DMS114 treated with DMSO at 0.1 percent for 48 hours (cell line): ENCODE results near the gene SP1.
"Not testable (repeated sequence)": the region's sequence is repeated elsewhere in the genome, so short reads cannot be mapped to it uniquely, and the experiment has no call there.

Experiments used
- DNase-seq: peaks from one replicate; lab custom pipeline; 2025; ENCODE audit not compliant: unreplicated experiment; lab: John Stamatoyannopoulos, UW

The SP1 gene

DNA sequence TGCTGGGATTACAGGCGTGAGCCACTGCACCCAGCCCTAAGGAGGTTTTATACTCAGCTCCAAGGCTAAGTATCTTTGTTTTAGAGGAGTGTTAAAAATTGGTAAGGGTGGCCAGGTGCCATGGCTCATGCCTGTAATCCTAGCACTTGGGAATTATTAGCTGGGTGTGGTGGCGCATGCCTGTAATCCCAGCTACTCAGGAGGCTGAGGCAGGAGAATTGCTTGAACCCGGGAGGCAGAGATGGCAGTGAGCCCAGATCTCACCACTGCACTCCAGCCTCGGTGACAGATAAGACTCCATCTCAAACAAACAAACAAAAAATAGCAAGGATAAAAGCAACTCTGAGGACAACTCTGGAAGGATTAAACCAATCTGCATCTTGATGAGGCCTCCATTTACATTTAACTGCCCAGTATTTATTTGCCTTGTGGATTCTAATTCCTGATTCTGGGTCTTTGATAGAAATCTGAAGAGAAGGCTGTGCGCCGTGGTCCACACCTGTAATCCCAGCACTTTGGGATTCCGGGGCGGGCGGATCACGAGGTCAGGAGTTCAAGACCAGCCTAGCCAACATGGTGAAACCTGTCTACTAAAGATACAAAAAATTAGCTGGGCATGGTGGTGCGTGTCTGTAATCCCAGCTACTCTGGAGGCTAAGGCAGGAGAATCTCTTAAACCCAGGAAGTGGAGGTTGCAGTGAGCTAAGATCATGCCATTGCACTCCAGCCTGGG is 64.8 kb downstream of the SP1 start:
- DNase-seq, result not testable (repeated sequence)

DNA sequence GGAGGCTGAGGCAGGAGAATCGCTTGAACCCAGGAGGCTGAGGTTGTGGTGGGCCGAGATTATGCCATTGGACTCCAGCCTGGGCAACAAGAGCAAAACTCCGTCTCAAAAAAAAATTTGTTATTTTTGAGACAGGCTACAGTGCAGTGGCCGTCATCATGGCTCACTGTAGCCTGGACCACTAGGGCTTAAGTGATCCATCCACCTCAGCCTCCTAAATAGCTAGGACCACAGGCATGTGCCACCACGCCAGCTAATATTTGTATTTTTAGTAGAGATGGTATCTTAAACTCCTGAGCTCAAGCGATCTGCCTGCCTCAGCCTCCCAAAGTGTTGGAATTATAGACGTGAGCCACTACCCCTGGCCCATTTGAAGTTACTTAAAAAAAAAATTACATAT is 71.0 kb downstream of the SP1 start:
- DNase-seq, result no peak

DNA sequence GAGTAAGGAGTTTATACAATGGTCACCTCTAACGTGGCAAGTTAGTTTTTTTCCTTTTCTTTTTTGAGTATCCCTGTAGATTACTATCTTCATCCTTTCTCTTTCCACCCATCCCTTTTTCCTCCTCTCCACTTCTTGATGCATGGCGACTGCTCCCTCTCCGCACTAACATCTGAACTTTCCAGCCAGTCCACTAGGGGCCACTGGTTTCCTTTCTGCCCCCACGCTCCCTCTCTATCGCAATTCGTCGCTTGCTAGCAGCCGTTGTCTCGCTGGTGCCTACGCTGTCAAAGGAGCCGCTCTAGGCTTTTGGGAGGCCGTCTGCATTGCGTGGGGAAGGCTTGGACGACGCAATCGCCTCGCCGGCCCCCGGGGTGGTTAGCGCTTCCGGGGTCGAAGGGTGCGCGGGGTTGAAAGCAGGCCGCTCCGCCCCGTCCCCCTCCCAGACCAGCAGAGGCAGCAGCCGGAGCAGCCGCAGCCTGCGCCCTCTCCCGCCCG is 71.7 kb downstream of the SP1 start, which contains the start of gene PCBP2:
Gene PCBP2 (plus strand): TSS at position 442 of the 498 bp plus-strand sequence. CDS start 2,699 bp downstream, outside the sequence.
- peak; percentile 99 for DNase-seq

DNA sequence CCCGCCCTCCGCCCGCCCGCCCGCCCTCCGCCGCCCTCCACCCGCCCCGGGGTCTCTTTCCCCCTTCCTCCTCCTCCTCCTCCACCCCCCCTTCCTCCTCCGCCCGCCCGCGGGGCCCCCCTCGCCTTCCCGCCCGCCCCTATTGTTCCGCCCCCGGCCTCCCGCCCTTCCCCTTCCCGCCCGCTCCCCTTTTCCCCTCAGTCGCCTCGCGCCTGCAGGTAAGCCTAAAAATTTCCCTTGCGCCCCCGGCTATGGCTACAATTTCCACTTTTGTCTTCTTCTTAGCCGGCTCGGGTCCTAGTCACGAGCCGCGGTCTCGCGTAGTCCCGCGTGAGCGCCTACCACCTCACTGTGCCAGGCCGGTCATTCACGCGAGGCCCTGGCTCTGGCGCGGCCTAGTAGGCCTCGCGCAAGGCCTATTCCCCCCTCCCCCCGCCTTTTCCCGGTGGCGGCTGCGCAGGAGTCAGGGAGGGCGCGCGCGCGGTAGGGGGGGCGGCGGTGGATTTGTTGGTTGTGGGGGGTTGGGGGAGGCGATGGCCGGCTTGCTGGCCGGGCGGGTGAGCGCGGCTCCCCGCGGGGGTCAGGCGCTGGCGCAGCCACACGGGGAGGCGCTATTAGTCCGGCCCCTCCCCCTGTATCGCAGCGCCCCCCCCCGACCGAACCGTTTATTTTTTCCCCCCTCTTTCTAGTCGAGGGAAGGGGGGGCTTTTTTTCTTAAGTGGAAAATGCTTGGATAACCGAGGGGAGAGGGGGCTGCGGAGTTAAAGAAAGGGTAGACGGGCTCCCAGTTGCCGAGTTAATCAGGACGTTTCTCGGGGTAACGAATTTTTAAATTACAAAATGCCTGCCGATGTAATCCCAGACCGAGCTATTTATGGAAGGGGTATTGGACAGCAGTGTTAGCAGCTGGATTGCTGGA is 72.4 kb downstream of the SP1 start:
- peak; percentile 38 for DNase-seq

DNA sequence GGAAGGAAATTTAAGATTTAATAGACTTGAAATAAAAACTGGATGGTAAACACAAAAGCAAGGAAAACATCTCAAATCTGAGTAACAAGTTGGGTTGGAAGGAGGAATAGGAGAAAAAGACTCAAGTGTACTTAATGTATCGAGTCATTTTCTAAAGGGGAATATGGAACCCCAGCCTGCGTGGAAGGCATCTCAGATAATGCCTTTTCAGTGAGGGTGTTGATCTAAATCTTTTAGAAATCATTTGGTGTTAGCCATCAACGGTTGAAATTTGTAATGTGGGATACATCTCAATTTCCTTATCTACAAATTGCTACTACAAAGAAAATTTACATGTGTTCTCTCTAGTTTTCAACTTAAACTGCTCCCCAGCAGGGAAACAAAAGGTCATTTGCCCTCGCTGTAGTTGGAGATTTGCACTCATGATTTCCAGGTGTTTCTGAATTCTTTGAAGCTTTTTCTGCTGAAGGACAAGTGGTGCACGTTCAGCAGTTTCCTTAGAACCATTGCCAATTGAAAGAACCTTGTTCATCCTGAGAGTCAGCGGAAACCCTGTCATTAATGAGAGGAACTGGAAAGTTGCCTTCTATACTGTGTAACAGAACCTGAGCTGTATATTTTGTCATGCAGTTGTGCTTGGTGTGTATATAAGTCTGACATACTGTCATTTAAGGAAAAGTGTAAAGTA is 74.1 kb downstream of the SP1 start:
- DNase-seq, result no peak

DNA sequence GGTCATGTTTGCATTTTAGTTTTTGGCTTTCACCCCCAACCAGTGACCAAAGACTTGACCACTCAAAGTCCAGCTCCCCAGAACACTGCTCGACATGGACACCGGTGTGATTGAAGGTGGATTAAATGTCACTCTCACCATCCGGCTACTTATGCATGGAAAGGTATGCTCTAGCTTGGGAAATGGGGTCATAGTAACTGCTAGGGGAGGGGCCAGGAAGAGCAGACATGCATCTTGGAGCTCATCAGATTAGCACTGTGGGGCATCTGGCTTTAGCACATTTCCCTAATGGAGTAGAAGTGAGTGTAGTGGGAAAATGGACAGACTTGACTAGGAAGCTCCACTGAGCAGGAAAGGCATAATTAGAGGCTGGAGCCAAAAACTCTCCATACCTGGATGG is 74.7 kb downstream of the SP1 start:
- no peak for DNase-seq

DNA sequence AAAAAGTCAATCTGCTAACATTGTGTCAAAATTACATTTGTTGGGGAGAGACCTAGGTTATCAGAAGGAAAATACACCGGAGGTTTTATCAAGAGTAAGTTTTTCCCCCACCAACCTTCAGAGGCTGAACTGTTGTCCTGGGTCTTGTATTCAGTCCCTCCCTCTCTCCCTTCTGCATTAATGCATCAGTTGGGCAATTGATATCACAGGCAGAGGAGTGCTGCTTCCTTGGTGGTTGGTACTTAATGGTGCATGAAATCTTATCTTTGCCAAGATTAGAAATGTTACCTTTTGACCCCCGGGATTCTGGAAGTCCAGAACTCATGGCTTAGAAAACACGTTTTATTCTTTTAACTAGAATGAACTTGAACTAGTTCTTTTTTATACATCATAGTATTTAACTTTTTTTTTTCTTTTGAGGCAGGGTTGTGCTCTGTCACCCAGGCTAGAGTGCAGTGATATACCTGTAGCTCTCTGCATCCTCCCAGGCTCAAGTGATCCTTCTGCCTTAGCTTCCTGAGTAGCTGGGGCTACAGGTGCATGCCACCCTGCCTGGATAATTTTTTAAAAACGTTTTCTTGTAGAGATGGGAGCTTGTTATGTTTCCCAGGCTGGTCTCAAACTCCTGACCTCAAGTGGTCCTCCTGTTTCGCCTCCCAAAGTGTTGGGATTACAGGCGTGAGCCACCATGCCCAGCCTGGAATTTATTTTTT is 76.8 kb downstream of the SP1 start:
- no peak for DNase-seq

DNA sequence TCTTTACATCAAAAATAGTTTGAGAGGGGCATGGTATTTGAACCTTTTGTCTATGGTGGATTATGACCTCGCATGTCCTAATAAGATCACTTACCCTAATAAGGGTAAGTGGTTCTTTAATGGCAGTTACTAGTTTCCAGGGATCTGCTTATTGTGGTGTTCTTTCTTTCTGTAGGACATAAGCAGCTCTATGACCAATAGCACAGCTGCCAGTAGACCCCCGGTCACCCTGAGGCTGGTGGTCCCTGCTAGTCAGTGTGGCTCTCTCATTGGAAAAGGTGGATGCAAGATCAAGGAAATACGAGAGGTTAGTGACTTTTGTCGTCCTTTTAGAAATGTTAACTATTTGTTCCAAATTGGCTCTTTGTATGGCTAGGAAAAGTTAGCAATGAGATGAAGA is 79.1 kb downstream of the SP1 start:
- DNase-seq, result no peak

DNA sequence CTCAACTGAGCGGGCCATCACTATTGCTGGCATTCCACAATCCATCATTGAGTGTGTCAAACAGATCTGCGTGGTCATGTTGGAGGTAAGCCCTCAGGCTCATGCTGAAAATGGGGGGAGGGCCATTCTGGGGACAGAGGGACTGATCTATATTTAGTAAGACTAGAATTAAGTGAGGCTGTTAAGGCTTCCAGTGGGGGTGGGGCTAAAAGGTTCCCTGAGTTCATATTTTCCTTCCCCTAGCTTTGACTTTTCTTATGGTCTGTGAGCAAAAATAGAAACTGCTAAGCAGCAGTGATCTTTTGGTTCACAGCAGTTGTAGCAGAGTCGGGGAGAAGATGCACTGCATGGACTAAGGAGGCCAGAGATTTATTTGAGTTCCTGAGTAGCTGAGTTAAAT is 81.1 kb downstream of the SP1 start:
- DNase-seq, result no peak

DNA sequence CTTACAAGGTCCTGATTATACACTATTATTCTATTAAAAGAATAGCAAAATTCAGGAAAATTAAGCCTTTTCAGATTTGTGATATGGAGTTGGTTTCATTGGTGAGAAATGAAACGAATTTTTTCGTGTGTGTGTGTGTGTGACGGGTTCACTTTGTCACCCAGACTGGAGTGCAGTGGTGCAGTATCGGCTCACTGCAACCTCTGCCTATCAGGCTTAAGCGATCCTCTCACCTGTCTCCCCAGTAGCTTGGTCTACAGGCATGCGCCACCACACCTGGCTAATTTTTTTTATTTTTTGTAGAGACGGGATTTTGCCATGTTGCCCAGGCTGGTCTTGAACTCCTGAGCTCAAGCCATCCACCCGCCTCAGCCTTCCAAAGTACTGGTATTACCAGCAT is 81.6 kb downstream of the SP1 start:
- no peak for DNase-seq

DNA sequence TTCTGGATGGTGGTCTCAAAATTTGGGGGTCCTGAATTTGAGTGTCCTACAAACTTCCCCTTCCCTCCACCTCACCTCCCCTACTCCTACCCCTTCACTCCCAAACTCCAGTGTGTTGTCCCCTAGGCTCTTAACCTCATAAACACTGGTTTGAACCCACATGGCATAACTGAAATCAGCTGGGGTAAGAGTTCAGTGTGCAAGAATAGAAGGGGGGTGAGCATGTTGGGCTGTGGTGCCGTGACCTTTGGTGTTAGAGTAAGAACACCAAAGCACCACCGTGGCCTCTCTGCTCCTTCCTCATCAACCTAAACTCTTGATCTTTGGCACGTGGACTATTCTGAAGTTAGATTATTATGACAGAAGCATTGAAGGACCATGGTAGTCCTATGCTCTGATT is 83.0 kb downstream of the SP1 start:
- no peak for DNase-seq

DNA sequence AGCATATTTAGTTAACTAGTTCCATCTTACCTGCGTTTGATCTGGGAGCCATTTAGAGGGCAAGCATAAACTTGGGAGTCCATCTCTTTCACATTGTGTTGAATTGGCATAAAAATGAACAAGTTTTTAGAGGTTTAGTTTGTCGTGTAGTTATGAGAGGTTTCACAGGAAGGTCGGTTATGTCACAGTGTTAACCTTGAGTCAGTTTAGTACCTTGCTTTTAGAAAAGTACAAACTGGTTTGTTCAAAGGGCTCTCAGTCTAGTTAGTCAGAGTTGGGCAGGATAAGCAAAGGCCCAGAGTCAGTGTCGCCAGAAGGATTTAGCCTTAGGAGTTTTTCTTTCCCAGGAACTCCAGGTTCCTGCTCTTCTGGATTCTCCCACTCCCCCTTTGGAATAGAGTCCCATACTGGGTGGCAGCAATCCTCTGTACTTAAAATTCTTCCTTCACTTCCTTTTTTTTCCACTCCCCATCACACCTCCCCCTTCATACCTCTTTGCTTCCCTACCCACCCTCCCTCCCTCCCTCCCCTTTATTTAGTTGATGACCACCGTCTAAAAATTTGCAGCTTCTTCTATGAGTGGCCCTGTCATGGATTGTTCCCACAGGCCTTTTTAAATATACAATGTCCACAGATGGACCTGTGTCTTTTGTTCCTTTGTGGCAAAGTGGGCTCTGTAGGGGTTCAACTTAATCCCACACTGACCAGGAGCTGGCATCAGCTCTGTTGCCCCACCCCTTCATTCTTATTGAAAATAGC is 84.0 kb downstream of the SP1 start:
- DNase-seq, result no peak

DNA sequence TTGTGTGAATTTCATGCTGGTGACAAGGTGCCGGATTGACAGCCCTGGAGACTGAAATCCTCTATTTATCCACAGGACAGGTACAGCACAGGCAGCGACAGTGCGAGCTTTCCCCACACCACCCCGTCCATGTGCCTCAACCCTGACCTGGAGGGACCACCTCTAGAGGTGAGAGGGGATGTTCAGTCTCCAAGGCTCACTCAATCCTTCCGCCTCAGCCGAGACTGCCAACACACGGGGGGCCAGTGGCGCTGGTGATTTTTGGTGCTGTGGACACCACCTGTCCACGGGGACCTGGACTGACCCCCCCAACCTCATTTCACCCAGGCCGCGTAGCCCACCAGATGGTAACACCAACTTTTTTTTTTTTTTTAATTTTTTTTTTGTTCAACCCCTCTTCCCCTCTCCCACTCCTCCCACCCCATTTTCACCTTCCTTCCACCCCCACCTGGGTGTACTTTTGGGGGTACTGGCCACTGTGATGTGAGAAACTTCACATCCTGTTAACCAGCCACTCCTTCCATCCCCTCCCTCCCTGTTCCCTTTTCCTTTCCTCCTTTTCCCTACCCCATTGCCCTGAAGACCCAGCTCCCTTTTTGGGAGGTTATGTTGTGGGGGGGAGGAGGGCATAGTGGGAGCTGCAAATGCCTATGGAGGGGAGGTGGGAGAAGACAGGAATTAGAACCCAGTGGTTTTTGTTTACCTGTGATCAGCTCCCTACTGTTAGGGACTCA is 84.9 kb downstream of the SP1 start:
- DNase-seq, result no peak

DNA sequence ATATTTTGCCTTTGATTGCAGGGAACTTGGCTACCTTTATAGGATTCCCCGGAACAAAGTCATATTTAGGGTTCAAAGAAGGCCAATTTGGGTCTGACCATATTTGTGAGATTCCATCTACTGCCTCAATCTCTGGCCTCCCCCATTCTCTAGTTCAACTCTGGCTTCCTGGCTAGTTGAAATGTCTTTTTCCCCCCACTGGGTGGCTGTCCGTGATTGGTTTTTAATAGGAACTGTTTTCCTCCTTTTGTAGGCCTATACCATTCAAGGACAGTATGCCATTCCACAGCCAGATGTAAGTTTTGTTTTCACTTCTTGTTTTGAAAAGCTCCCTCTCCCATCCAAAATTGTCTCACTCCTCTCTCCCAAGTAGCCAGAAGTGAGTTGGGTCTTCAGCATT is 85.7 kb downstream of the SP1 start:
- DNase-seq, result no peak
